ENCODE data around the gene IL36G. TPM values are rescaled to one million over a fixed set of nuclear protein-coding genes. Genes with fewer than 3 reads are reported as not detected.
"Not testable (repeated sequence)": the region's sequence is repeated elsewhere in the genome, so short reads cannot be mapped to it uniquely, and the experiment has no call there.

Gene IL36G
- total and polyA plus RNA-seq, 2 experiments from 2014 or later, result not detected

- not testable (repeated sequence) for H4K20me1 ChIP-seq (replicated peaks; ENCODE audit: insufficient read depth); H3K9me2 ChIP-seq (ENCODE audit: insufficient read depth); H3K36me3 ChIP-seq (ENCODE audit: insufficient read depth); H3F3A ChIP-seq (replicated peaks; ENCODE audit: low read depth); H3K79me2 ChIP-seq (replicated peaks; ENCODE audit: insufficient read depth); H3K4me2 ChIP-seq; H3K4me3 ChIP-seq; DNase-seq (ENCODE audit: low spot score); H3K4me1 ChIP-seq (ENCODE audit: insufficient read depth); H3K27ac Mint-ChIP-seq; ATAC-seq; H3K4me3 Mint-ChIP-seq; H3K27ac ChIP-seq (ENCODE audit: low read depth); H3K9me3 Mint-ChIP-seq; H3K27me3 Mint-ChIP-seq (ENCODE audit: insufficient read depth, low read depth, poor library complexity); H3K4me1 Mint-ChIP-seq; H2AFZ ChIP-seq; H3K27me3 ChIP-seq (ENCODE audit: insufficient read depth); H3K36me3 Mint-ChIP-seq (ENCODE audit: low read depth)
These were observed 43.7 kb upstream of the IL36G start for GRCh38 chr2:112934117-112934516.

GRCh38 chr2:112936927-112937232 lies 40.9 kb upstream of the IL36G start:
- no peaks in the 10 kb centered on the region; the same call in 1 of the 2 replicates for H3K9me2 ChIP-seq (ENCODE audit: insufficient read depth)
- H3K27ac Mint-ChIP-seq, result no peak overlapping the region
- H3K27ac ChIP-seq (ENCODE audit: low read depth), result no peak overlapping the region
- DNase-seq (ENCODE audit: low spot score) (no peak), ATAC-seq (no peak)
- H3K9me3 Mint-ChIP-seq, result no peaks in the 10 kb centered on the region
- no peak overlapping the region for H3K4me3 ChIP-seq
- no peaks in the 10 kb centered on the region for H3K79me2 ChIP-seq (replicated peaks; ENCODE audit: insufficient read depth)
- no peak overlapping the region for H3K4me3 Mint-ChIP-seq
- no peaks in the 10 kb centered on the region for H4K20me1 ChIP-seq (replicated peaks; ENCODE audit: insufficient read depth)
- no peaks in the 10 kb centered on the region for H3K36me3 Mint-ChIP-seq (ENCODE audit: low read depth)
- no peak overlapping the region for H2AFZ ChIP-seq
- no peak overlapping the region for H3K4me2 ChIP-seq
- no peaks in the 10 kb centered on the region for H3K4me1 ChIP-seq (ENCODE audit: insufficient read depth)
- no peaks in the 10 kb centered on the region for H3K27me3 ChIP-seq (ENCODE audit: insufficient read depth)
- H3K4me1 Mint-ChIP-seq, result no peaks in the 10 kb centered on the region
- no peaks in the 10 kb centered on the region for H3K27me3 Mint-ChIP-seq (ENCODE audit: insufficient read depth, low read depth, poor library complexity)
- no peak for TF ChIP-seq EZH2phosphoT487 (IDR thresholded peaks at IDR 0.05; ENCODE audit: unreplicated experiment)
- no peak for TF ChIP-seq POLR2AphosphoS5 (IDR thresholded peaks at IDR 0.05; ENCODE audit: low read depth)
- no peak for TF ChIP-seq CTCF (conservative IDR thresholded peaks at IDR 0.05; ENCODE audit: low read depth in 2 of 2)
- TF ChIP-seq CREB1 (CRISPR knock-in tag; IDR thresholded peaks at IDR 0.05; ENCODE audit: low read depth), result no peak
- no peak for TF ChIP-seq REST (IDR thresholded peaks at IDR 0.05; ENCODE audit: unreplicated experiment)
- no peak for TF ChIP-seq ZNF114 (CRISPR knock-in tag; IDR thresholded peaks at IDR 0.05)
- TF ChIP-seq ETS1 (IDR thresholded peaks at IDR 0.05), result no peak
- TF ChIP-seq STAT1 (IDR thresholded peaks at IDR 0.05; ENCODE audit: unreplicated experiment), result no peak
- TF ChIP-seq ZNF462 (CRISPR knock-in tag; IDR thresholded peaks at IDR 0.05), result no peak
- no peaks in the 10 kb centered on the region for H3K36me3 ChIP-seq (ENCODE audit: insufficient read depth)
- no peaks in the 10 kb centered on the region for H3F3A ChIP-seq (replicated peaks; ENCODE audit: low read depth)

Measured in GM23338 (cell line).